Endothelial cell of umbilical vein (primary cell): ENCODE data around the gene FCSK.
"Not testable (repeated sequence)": the region's sequence is repeated elsewhere in the genome, so short reads cannot be mapped to it uniquely, and the experiment has no call there.

Experiments
- EZH2 ChIP-seq: IDR thresholded peaks from 2 replicates; pipeline ENCODE4 v1.6.1; 2012; ENCODE audit warnings: borderline replicate concordance, low read depth, mild to moderate bottlenecking, moderate library complexity, low read length, inconsistent platforms; ENCODE audit not compliant: severe bottlenecking
- TF ChIP-seq, protein P1 (sequence below), 2 donors: IDR thresholded peaks; 1 replicate in 1 of 2; 2 replicates in 1 of 2; pipeline ENCODE4 v1.5.1; 2011; ENCODE audit warnings: low read length in 2 of 2, mild to moderate bottlenecking in 2 of 2, moderate library complexity in 2 of 2, control low read depth in 1 of 2, inconsistent platforms in 1 of 2, low read depth in 1 of 2; ENCODE audit not compliant: insufficient read depth in 1 of 2; ENCODE audit errors: extremely low read depth in 1 of 2
- TF ChIP-seq, protein P2 (sequence below): IDR thresholded peaks from 2 replicates; pipeline ENCODE4 v1.6.1; 2011; ENCODE audit not compliant: insufficient read depth, insufficient read length

DNA sequence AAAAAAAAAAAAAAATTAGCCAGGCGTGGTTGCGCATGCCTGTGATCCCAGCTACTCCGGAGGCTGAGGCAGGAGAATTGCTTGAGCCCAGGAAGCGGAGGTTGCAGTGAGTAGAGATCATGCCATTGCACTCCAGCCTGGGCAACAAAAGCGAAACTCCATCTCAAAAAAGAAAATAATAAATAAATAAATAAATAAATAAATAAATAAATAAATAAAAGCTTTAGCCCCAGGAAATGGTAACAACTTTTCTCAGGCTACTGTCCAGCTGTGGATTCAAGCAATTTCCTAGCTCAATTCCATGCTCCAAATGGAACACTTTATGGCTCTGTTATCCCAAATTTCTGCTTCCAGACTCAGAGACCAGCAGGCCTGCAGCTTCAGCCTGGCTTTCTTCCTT, 40.8 kb upstream of the FCSK start:
- TF ChIP-seq, protein P1, sequence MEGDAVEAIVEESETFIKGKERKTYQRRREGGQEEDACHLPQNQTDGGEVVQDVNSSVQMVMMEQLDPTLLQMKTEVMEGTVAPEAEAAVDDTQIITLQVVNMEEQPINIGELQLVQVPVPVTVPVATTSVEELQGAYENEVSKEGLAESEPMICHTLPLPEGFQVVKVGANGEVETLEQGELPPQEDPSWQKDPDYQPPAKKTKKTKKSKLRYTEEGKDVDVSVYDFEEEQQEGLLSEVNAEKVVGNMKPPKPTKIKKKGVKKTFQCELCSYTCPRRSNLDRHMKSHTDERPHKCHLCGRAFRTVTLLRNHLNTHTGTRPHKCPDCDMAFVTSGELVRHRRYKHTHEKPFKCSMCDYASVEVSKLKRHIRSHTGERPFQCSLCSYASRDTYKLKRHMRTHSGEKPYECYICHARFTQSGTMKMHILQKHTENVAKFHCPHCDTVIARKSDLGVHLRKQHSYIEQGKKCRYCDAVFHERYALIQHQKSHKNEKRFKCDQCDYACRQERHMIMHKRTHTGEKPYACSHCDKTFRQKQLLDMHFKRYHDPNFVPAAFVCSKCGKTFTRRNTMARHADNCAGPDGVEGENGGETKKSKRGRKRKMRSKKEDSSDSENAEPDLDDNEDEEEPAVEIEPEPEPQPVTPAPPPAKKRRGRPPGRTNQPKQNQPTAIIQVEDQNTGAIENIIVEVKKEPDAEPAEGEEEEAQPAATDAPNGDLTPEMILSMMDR (IDR thresholded peaks at IDR 0.05; ENCODE audit: extremely low read depth in 1 of 2, insufficient read depth in 1 of 2, low read depth in 1 of 2, low read length in 2 of 2): not testable (repeated sequence)
- TF ChIP-seq EZH2: not testable (repeated sequence)
- TF ChIP-seq, protein P2, sequence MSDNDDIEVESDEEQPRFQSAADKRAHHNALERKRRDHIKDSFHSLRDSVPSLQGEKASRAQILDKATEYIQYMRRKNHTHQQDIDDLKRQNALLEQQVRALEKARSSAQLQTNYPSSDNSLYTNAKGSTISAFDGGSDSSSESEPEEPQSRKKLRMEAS: not testable (repeated sequence)
